ENCODE measurements around the gene LIPI. TPM values are rescaled to one million over a fixed set of nuclear protein-coding genes. Genes with fewer than 3 reads are reported as not detected.
"Not testable (repeated sequence)": the region's sequence is repeated elsewhere in the genome, so short reads cannot be mapped to it uniquely, and the experiment has no call there.

LIPI gene
- total RNA-seq (2014; rRNA removed; shearing (Covaris generic)): not detected in 2 replicates
- not detected in 2 replicates for polyA plus RNA-seq (2014; cell fraction: nucleus; rRNA removed)

DNA sequence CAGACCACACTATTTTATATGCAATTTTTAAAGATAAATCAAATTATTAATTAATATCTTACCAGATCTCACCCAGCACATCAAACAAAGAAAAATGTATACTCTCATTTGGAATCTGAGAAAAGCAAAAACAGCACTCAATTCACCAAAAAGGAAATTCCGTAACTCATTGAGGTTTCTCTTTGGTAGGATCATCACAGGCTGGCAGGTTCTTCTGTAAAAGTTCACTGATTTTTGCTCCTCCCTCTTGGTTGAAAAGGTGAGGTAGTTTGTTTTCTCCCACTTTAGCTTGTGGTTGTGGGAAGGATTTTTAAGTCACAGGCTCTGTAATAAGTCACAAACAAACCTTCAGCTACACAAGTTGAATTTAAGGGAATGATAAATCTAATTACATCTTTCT, at the start of gene LIPI:
TSS of gene LIPI (minus strand) at position 218 of the 400 bp plus-strand sequence. CDS start at position 108, 110 bp downstream.
- no peak for DNase-seq (ENCODE audit: extremely low read depth, low read depth)

DNA sequence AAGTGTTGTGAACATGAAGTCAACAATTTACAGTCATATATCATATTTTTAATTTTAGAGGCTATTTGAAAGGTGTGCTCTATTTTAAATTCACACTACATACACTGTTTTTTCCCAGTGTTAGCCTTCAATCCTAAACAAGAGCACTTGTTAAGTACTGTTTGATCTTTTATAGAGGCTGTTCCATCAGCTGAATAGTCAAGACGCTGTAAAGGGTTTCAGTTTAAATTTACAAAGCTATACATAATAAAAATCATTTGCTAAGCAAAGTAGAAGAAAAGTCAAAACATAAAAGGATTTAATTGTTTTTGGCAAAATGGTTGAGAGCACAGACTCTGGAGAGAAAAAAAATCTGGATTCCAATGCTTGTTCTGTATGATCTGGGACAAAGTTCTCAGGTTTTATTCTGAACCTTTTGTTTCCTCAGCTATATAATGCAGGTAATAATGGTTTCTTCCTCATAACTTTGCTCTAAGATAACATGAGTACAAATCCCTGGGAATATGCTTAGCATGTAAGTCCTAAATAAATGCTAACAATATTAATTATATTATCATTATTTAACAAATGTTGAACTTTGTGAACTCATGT, 49.5 kb upstream of the LIPI start:
- DNase-seq (ENCODE audit: extremely low read depth, low read depth): no peak

DNA sequence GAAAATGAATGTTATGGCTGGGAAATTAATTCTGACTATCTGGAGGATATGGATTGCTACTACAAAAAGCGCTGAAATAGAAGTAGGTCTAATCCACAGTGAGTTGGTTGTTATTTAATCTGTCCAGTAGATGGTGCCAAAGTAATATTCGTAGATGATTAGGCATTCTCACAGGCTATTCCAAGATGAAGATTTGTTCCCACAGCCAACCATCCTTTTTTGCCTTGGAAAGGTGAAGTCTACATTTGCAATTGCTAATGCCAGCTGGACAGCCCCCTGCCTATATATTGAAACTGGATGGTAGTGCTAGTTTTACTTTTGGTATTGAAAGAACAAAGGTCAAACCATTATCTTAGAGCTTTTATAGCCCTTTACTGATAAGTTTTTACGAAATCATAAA, 49.0 kb upstream of the LIPI start:
- DNase-seq (ENCODE audit: extremely low read depth, low read depth): peak; percentile 48

DNA sequence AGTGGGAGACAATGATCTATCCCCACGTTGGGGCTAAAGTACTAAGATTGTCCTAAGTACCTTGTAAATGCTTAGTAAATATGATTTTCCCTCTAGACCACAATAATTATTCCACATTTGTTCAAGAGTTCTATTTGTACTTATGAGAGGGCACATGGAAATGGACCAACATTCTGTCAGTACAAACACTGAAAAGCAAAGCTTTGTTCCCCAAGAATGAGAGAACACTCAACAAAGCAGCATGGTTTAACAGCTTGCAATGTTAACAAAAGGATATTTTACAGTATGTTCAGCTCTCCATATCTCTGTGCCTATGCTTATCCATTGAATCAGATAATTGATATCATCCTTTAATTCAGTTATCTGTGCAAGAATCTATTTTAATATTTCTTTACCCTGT, 40.6 kb upstream of the LIPI start:
- DNase-seq (ENCODE audit: extremely low read depth, low read depth): no peak

- DNase-seq (ENCODE audit: extremely low read depth, low read depth): no peak
Measured at GRCh38 chr21:14245711-14246110, 35.0 kb upstream of the LIPI start.

DNA sequence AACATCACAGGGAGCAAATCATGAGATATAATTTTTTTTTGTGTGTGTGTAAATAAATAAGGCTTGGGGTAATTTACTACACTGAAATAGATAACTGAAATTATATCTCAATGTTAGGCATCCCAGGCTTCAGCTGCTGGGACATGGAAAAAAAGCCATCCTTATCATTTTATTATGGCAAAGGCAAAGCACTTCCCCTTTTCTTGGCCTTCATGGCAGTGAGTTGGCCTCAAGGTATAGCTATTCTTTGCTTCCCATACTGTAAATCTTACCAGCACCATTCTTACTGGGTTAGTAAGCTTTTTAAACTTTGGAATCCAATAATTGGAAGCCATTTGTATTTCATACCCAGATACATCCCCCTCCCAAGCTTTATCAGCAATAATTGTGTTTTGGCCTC, 34.2 kb upstream of the LIPI start:
- DNase-seq (ENCODE audit: extremely low read depth, low read depth): no peak

DNA sequence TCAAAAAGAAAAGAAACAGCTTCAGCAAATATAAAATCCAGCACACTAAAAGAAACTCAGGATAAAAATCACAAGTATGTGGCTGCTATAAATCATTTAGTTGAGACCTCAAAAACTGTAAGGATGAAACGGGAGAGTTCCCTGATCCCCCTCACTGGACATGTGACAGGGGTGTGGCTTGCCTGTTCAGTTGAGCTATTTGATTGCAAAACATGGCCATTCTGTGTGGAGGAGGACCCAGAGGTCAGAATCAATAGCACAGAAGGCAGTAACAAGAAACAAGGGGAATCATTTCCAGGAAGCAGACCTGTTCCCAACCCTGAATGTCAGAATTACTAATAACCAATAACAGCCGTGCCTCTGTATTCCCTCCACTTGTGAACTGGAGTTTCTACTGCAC, 33.1 kb upstream of the LIPI start:
- DNase-seq (ENCODE audit: extremely low read depth, low read depth): no peak

DNA sequence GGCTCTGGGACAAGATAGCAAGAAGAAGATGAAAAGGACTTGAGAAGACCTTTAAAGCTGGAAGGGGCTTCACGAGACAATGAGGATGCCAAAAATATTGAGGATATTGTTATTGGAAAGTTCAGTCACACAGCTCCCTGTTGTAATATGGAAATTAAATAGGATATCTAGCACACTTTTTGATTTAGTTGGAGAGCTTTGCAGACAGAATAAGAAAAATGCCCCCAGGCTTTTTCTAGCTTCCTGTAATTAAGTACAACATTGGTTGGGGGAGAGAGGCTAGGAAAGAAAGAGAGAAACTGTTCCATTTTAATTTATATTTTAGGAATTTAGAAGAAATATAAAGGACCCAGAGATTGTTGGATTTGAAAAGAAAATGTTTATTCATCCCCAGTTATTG, 32.7 kb upstream of the LIPI start:
- DNase-seq (ENCODE audit: extremely low read depth, low read depth): no peak

DNA sequence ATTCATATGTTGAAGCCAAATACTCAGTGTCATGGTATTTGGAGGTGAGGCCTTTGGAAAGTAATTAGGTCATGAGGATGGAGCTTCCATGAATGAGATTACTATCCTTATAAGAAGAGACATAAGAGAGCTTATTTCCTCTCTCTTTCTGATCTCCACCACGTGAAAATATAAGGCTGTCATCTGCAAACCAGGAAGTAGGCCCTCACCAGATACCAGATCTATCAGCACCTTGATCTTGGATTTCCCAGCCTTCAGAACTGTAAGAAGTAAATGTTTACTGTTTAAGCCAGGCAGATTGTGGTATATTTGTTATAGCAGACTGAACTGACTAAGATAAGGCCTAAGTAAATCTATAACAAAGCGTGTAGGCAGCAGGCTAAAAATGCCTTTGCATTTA, 30.5 kb upstream of the LIPI start:
- DNase-seq (ENCODE audit: extremely low read depth, low read depth): no peak

DNA sequence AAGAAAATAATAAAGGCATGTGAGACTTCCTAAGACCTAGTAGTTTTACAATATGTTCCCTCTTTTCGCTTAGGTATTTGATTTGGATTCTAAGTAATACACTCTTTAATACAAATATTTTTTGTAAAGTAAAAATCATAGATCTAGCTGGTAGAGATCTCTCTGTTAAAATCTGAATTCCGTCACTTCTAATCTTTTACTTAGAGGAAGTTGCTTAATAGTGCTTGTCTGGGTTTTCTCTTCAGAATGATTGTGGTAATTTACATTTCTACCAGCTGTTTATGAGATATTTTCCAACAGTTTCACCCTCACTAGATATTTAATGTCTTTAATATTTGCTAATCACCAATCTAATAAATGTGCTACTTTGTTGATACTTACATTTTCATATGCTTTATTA, 28.5 kb upstream of the LIPI start:
- no peak for DNase-seq (ENCODE audit: extremely low read depth, low read depth)

DNA sequence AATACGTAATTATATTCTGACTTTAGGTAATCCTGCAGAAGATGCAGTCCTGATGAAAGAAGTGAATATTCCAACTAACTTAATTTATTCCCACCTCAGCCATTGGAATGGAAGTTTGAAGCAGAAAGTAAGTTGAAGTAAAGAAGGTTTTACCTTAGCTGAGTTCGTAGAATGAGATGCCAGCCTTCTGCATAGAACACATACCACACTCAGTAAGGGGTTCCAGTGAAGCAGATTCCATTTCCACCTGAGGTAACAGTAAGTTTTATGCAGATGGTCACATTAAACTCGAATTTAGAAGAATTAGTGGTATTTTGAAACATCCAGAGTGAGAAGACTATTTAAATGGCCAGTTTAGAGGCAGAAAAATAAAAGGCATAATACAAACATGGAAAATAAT, 25.4 kb upstream of the LIPI start:
- no peak for DNase-seq (ENCODE audit: extremely low read depth, low read depth)

- no peak for DNase-seq (ENCODE audit: extremely low read depth, low read depth)
Measured at GRCh38 chr21:14235101-14235500, 24.3 kb upstream of the LIPI start.

DNA sequence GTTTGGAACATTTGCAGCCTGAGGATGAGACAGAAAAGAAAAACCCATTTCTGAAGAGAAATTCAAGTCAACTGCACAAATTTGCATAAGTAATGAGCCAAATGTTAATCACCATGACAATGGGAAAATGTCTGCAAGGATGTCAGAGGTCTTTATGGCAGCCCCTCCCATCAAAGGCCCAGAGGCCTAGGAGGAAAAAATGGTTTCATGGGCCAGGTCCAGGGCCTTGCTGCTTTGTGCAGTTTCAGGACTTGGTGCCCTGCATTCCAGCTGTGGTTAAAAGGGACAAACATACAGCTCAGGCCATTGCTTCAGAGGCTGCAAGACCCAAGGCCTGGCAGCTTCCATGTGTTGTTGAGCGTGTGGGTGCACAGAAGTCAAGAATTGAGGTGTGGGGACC, 18.6 kb upstream of the LIPI start:
- DNase-seq (ENCODE audit: extremely low read depth, low read depth): no peak

GRCh38 chr21:14223365-14223764, 12.6 kb upstream of the LIPI start:
- DNase-seq (ENCODE audit: extremely low read depth, low read depth): no peak

DNA sequence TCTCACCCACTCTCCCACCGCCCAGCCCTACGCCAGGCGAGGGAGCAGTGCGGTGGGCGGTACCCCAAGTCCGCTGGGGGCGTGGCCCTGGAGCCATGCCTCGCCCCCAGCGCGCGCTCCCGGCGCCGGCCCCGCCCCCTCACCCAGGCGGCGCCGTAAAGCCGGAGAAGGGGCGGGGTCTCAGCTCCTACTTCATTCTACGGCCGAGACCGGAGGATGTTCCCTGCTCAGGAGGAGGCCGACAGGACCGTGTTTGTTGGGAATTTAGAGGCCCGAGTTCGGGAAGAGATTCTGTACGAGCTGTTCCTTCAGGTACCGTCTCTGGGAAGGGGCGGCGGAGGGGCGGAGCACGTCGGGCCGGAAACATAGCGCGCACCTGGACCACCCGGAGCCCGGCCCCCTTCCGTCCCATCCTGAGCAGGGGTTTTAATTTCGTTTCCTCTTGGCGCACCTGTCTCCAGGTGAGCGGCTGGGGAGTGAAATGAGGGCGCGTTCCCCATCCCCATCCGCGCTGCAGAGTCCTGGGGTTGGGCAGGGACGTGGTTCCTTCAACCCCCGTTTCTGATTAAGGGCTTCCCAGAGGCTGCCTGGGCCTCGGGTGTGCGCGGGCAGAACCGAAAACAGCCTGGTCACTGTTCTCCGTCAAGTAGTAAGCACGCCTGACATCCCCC, 5.4 kb upstream of the LIPI start, which contains the start of gene RBM11:
TSS of gene RBM11 (plus strand) at position 187 of the 671 bp plus-strand sequence. CDS start at position 217, 30 bp downstream.
- peak; percentile 48 for DNase-seq (ENCODE audit: extremely low read depth, low read depth)

DNA sequence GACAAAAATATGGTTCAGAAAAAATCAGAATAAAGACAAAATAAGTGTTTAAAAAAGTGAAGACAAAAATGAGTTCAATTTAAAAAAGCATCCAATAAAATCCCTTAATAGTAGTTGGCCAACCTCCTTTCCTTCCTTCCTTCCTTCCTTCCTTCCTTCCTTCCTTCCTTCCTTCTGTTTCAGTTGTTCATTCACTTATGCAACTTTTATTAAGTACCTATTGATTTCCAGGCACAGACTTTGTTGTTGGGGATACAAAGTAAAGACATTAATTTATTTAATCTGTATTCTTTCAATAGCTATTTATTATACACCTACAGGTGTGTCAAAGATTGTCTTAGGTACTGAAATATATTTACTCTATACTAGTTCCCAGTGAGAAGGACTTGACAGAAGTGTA, 2.4 kb upstream of the LIPI start:
- no peak for DNase-seq (ENCODE audit: extremely low read depth, low read depth)

DNA sequence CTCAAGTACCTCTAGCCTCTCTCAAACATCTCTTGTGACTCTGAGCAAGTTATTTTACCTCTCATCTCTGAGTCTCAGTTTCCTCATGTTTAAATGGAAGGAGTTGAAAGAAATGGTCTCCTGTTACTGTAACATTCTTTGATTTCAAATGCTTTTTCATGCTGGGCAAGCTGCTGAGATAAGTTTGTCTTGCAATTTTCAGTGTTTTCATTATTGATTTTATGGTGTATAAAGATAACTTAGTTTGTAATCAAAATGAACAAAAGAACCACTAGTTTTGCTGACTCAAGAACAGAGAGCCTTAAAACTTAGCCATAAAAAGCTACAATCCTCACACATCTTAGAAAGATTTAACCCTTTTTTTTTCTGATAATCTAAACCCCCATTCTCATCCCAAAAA, 4.5 kb downstream of the LIPI start:
- DNase-seq (ENCODE audit: extremely low read depth, low read depth): no peak

- DNase-seq (ENCODE audit: extremely low read depth, low read depth): not testable (repeated sequence)
Measured at GRCh38 chr21:14166463-14167223, 44.1 kb downstream of the LIPI start.

GRCh38 chr21:14143999-14144398, 66.8 kb downstream of the LIPI start:
- no peak for DNase-seq (ENCODE audit: extremely low read depth, low read depth)

DNA sequence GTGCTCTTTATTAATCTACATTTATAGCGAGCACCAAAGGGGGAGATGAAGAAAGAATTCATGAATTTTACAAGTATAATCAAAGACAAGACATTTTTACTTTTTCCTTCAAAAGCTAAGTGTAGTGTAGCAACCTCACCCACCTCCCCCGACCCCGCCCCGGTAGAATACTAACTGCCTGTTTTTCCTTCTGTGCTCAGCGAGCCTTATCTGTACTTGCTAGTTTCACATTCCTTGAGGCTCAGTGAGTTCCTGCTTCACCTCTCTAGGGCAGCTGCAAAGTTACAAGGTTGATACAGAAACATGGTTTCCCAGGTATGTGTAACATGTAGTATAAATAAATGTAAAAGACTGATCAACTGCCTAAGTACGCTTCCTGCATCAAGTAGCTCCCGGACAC, 86.5 kb downstream of the LIPI start:
- no peak for DNase-seq (ENCODE audit: extremely low read depth, low read depth)

DNA sequence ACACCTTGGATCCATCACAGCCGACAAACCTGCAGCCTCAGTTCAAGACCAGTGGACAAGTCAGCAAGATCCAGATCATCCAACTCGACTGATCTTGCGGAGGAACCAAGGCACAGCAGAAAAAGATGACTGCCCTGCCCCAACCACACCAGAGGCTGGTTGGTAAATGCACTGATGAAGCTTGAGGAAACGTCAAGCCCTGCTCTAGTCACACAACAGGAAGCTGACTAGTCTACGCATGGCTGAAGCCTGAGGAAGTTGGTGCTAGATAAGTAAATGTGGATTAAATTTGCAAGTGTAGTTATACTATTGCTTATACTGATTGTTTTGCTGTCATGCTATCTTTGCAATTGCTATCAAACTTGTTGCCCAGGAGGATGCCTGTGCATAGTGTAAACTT, 89.0 kb downstream of the LIPI start:
- DNase-seq (ENCODE audit: extremely low read depth, low read depth): no peak

Data from NCI-H460 (cell line).